ENCODE data around the gene ZNF71.

DNA sequence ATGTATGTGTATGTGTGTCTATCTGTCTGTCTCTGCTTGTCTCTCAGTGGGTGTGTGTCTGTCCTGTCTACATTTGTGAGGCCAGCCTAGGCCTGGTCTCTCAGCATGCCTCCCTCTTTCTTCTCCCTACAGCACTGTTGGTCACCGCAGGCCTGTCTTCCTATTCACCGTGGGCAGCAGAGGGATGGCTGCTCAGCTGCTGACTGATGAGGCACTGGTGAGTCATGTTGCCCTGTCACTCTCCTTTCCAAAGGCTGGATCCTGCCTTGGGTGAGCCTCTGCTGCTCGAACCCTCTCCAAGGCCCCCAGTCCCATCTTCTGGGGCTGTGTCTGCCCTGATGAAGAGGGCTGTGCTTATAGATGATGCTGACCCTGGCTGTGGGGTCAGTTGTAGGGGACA, 6.3 kb downstream of the ZNF71 start:
- TF ChIP-seq, protein P1, sequence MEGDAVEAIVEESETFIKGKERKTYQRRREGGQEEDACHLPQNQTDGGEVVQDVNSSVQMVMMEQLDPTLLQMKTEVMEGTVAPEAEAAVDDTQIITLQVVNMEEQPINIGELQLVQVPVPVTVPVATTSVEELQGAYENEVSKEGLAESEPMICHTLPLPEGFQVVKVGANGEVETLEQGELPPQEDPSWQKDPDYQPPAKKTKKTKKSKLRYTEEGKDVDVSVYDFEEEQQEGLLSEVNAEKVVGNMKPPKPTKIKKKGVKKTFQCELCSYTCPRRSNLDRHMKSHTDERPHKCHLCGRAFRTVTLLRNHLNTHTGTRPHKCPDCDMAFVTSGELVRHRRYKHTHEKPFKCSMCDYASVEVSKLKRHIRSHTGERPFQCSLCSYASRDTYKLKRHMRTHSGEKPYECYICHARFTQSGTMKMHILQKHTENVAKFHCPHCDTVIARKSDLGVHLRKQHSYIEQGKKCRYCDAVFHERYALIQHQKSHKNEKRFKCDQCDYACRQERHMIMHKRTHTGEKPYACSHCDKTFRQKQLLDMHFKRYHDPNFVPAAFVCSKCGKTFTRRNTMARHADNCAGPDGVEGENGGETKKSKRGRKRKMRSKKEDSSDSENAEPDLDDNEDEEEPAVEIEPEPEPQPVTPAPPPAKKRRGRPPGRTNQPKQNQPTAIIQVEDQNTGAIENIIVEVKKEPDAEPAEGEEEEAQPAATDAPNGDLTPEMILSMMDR (IDR thresholded peaks at IDR 0.05), result no peak
- TF ChIP-seq EZH2 (IDR thresholded peaks at IDR 0.05; ENCODE audit: borderline replicate concordance, insufficient read depth, low read depth, low read length, poor library complexity, severe bottlenecking), result no peak

All from B cell (primary cell).